Testis (tissue), 3 donors: ENCODE measurements around the gene SMARCB1. TPM values are rescaled to one million over a fixed set of nuclear protein-coding genes. Genes with fewer than 3 reads are reported as not detected.

ENCODE experiments used
- DNase-seq: peaks from one replicate; pipeline ENCODE4 v3.0.0-alpha.2; 2019
- H3K27ac ChIP-seq, 2 donors: fragments of 200-600 bp; sonication (generic); one replicate each; pipeline ENCODE4 v1.5.1; 2019
- H3K27me3 ChIP-seq: fragments of 200-600 bp; sonication (generic); one replicate; pipeline ENCODE4 v1.5.1; 2019
- H3K36me3 ChIP-seq: fragments of 200-600 bp; sonication (generic); one replicate; pipeline ENCODE4 v1.5.1; 2017; ENCODE audit warnings: low read depth; ENCODE audit errors: missing control alignments
- H3K4me1 ChIP-seq: fragments of 200-600 bp; sonication (generic); one replicate; pipeline ENCODE4 v1.5.1; 2019
- H3K4me3 ChIP-seq, 2 donors: fragments of 200-600 bp; sonication (generic); one replicate each; pipeline ENCODE4 v1.5.1; 2017 to 2019
- H3K9me3 ChIP-seq: fragments of 200-600 bp; sonication (generic); one replicate; pipeline ENCODE4 v1.5.1; 2017
- POLR2A ChIP-seq: fragments of 450-650 bp; IDR thresholded peaks from one replicate; pipeline ENCODE4 v1.6.1; 2017; ENCODE audit warnings: antibody characterized with exemption, mild to moderate bottlenecking, moderate library complexity
- WGBS, 2 donors: methylation state at CpG; one replicate each; pipeline ENCODE4 v1.1.5; 2018; 5-methylcytosine and 5-hydroxymethylcytosine counted together
- intact Hi-C: fragments of 100-400 bp; cut with DNase I; formaldehyde crosslinking; loops from one replicate; pipeline ENCODE4 v1.15.1; 2023; ENCODE audit warnings: low total_unique reads
- polyA plus RNA-seq: library from polyadenylated mRNA; stranded (reverse); fragments of 350-450 nt; fragmentation: Illumina TruSeq; extraction: RNeasy Lipid Tissue Mini Kit (QIAGEN cat#74804); gene quantifications from one replicate; pipeline ENCODE4 v1.2.3, GENCODE V29; 2014; ENCODE audit warnings: low read depth, low replicate concordance; ENCODE audit not compliant: insufficient read depth
- total RNA-seq, 2 donors: library from RNA; depleted of rRNA; stranded (reverse); fragments of >200 nt; gene quantifications; one replicate each; pipeline ENCODE4 v1.2.3, GENCODE V29; 2016
- TF ChIP-seq, protein P1 (sequence below), 3 experiments: fragments of 450-650 bp in 2 of 3; fragments of 200-600 bp in 1 of 3; sonication (generic) in 1 of 3; IDR thresholded peaks; one replicate each; pipeline ENCODE4 v1.5.1; 2016 to 2019; ENCODE audit warnings: antibody characterized with exemption in 3 of 3, mild to moderate bottlenecking in 2 of 3, moderate library complexity in 1 of 3

Gene SMARCB1
- total and polyA plus RNA-seq, 3 donors from 2014 or later: 158 to 165 (median 160) TPM

DNA sequence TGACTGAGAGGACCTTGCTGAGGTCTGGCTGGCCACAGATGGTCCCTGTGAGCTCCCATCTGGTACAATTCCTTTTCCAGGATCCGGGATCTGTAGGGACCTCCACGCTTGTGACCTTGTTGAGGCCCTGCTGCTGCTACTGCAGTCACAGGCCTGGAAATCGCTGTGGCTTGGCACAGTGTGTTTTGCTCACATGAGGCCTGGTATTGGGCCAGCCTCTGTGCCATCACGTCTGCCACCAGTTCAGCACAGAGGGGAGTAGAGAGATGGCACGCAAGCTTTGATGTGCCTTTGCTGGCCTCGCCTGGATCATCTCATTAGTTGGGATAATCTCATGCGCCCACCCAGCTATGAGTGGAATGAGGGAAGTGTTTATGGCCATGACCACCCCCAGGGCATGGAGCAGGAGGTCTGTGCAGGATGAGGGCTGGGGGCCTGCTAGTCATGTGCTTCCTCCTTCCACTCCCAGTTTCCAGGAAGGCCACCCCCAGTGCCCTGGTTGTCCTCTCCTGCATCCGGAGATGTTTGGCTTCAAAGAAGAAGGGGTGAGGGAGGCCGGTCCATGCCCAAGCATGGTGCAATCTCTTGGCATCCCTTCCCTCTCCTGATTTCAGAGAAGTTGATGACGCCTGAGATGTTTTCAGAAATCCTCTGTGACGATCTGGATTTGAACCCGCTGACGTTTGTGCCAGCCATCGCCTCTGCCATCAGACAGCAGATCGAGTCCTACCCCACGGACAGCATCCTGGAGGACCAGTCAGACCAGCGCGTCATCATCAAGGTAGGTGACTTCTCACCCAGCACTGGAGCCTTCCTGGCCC lies 29.6 kb downstream of the SMARCB1 start:
- Histone ChIP-seq H3K4me1 (no peaks in the 10 kb centered on the region), H3K9me3 (no peaks in the 10 kb centered on the region), H3K27me3 (no peaks in the 10 kb centered on the region), H3K27ac (no peak overlapping the region), H3K36me3 (no peaks in the 10 kb centered on the region), H3K4me3 (no peak overlapping the region)
- WGBS, 2 donors: 84 to 92% methylated on average over 7 to 18 of the region's 18 CpGs
- intact Hi-C loops: no loop called here
- TF ChIP-seq POLR2A: no peak
- TF ChIP-seq, protein P1, sequence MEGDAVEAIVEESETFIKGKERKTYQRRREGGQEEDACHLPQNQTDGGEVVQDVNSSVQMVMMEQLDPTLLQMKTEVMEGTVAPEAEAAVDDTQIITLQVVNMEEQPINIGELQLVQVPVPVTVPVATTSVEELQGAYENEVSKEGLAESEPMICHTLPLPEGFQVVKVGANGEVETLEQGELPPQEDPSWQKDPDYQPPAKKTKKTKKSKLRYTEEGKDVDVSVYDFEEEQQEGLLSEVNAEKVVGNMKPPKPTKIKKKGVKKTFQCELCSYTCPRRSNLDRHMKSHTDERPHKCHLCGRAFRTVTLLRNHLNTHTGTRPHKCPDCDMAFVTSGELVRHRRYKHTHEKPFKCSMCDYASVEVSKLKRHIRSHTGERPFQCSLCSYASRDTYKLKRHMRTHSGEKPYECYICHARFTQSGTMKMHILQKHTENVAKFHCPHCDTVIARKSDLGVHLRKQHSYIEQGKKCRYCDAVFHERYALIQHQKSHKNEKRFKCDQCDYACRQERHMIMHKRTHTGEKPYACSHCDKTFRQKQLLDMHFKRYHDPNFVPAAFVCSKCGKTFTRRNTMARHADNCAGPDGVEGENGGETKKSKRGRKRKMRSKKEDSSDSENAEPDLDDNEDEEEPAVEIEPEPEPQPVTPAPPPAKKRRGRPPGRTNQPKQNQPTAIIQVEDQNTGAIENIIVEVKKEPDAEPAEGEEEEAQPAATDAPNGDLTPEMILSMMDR (IDR thresholded peaks at IDR 0.05): no peak
- no peak for DNase-seq

DNA sequence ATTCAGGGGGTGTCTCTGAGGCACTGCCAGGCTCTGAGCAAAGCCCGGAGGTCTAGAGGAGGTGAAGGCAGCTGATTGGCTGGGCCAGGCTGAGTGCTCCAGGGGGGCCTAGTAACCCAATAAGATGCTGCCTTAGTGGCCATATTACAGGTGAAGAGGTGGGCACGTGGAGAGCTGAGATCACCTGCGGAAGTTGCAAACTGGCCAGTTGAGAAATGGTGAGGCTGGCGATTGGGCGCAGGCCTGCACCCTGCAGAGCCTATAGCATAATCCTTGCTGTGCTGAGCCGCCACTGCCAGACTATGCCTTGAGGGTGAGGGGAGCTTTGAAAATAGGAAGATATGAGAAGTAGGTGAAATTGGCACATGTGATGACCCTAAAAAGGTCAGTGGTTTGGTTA lies 30.4 kb downstream of the SMARCB1 start:
- Histone ChIP-seq H3K36me3 (no peaks in the 10 kb centered on the region), H3K4me1 (peaks cover 3% of the 10 kb centered on the region), H3K9me3 (no peaks in the 10 kb centered on the region), H3K27ac (no peak overlapping the region), H3K27me3 (no peaks in the 10 kb centered on the region), H3K4me3 (no peak overlapping the region)
- WGBS, 2 donors: 82 to 91% methylated on average over 6 of the region's 6 CpGs
- intact Hi-C loops: no loop called here
- TF ChIP-seq, protein P1 (IDR thresholded peaks at IDR 0.05): no peak
- no peak for TF ChIP-seq POLR2A
- DNase-seq: no peak

DNA sequence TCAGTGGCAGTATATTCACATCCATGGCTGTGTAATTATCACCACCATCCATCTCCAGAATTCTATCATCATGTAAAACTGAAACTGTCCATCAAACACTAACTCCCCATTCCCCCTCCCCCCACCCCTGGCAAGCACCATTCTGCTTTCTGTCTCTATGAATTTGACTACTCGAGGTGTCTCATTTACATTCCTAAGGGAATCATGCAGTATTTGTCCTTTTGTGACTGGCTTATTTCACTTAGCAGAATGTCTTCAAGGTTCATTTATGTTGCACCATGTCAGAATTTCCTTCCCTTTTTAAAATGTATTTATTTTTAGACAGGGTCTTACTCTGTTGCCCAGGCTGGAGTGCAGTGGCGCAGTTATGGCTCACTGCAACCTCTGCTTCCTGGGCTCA lies 31.8 kb downstream of the SMARCB1 start:
- no peak for TF ChIP-seq POLR2A
- TF ChIP-seq, protein P1 (IDR thresholded peaks at IDR 0.05): no peak
- WGBS, 2 donors: 82 to 89% methylated on average over 2 of the region's 2 CpGs
- Histone ChIP-seq H3K36me3 (no peaks in the 10 kb centered on the region), H3K4me3 (no peak overlapping the region), H3K27ac (no peak overlapping the region), H3K4me1 (peaks cover 17% of the 10 kb centered on the region), H3K27me3 (no peaks in the 10 kb centered on the region), H3K9me3 (no peaks in the 10 kb centered on the region)
- DNase-seq: no peak
- intact Hi-C loops: no loop called here

DNA sequence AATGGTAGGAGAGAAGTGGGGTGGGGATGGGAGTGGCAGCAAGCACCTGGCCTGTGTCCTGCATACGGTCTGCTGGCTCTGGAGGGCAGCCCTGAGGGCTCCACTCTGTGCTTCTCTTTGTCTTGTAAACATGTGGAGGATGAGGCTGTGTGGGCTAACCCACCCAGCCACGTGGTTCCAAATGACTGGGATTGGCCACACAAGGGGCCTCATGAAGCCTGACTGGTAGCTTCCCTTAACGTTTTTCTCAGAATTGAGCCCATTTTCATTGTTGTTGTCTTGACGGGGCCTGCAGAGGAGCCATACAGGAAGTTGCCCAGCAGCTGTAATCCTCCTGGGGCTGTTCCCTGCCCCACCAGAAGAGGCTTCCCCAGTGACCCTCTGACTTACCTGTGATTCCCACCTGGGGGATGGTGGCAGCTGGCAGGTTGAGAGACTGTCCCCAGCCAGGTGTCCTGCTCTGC lies 34.0 kb downstream of the SMARCB1 start:
- no peaks in the 10 kb centered on the region for H3K27me3 ChIP-seq
- no peak overlapping the region for H3K27ac ChIP-seq
- no peak overlapping the region for H3K4me3 ChIP-seq
- no peak for TF ChIP-seq POLR2A
- TF ChIP-seq, protein P1 (IDR thresholded peaks at IDR 0.05): no peak
- no peak for DNase-seq
- H3K9me3 ChIP-seq: no peaks in the 10 kb centered on the region
- peaks cover 32% of the 10 kb centered on the region for H3K4me1 ChIP-seq
- 59 to 63% methylated on average over 2 to 4 of the region's 4 CpGs for WGBS, 2 donors
- H3K36me3 ChIP-seq: no peaks in the 10 kb centered on the region
- intact Hi-C loops: no loop called here
